HG03342 (cell line): Measurements from ENCODE around the gene PTPRN2.

Source experiments
- ATAC-seq: cut with Tn5 transposase; IDR thresholded peaks from one replicate; pipeline ENCODE4 v1.9.1; 2021; ENCODE audit warnings: mild to moderate bottlenecking, moderate library complexity; ENCODE audit not compliant: unreplicated experiment

The PTPRN2 gene

GRCh38 chr7:158602905-158603772 lies 15.5 kb upstream of the PTPRN2 start:
- peak; percentile 69 for ATAC-seq

GRCh38 chr7:158602041-158602440 lies 14.4 kb upstream of the PTPRN2 start:
- ATAC-seq, result no peak

DNA sequence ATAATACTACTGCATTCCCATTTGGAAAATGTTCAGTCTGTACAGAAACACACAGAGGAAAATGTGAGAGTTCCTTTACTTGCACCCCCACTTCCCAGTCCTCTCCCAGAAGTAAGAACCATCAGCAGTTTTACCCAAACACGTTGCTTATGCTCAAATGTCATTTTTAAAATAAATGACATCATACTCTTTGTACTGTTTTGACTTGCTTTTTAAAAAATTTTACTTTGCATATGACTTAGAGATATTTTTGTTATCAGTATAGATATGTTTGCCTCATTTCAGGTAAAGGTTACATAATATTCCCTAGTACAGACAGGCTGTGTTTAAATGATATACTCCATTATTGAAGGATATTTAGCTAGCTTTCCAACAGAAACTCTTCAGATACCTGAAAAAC lies 13.5 kb upstream of the PTPRN2 start:
- ATAC-seq, result no peak

DNA sequence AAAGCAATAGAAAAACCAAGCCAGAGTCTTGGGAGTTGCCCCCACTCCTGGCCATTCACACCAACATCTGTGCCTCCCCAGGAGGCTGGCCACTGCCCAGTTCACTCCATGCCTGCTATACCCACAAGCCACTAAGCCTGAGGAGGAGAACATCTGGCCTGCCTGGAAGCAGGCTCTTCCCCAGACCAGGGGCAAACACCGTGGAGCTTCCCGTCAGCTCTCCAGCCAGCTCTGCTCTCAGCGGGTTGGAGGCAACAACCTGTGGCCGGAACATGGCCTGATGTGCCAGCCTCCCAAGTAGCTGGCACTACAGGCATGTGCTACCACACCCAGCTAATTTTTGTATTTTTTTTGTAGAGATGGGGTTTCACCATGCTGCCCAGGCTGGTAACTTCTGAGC lies 9.1 kb upstream of the PTPRN2 start:
- ATAC-seq, result no peak

- no peak for ATAC-seq
Observed at GRCh38 chr7:158596309-158596708, 8.7 kb upstream of the PTPRN2 start.

GRCh38 chr7:158595068-158595467 lies 7.4 kb upstream of the PTPRN2 start:
- ATAC-seq, result no peak

DNA sequence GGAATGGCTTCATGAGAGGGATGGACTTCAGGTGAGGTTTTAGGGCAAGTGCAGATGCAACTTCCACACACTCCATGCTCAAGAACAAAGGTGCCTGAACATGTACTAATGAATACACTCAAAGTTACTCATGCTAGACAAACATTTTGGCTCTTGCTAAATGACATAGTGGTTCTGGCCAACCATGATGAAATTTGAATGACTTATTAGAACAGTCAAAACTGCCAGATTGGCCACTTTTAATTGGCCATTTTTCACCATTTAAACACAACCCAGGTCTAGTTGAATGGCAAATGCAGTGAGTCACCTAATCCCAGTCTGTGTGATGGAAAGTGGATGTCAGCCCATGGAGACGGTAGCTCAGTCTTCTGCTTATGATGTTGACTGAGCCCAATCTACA lies 4.9 kb upstream of the PTPRN2 start:
- ATAC-seq, result no peak

DNA sequence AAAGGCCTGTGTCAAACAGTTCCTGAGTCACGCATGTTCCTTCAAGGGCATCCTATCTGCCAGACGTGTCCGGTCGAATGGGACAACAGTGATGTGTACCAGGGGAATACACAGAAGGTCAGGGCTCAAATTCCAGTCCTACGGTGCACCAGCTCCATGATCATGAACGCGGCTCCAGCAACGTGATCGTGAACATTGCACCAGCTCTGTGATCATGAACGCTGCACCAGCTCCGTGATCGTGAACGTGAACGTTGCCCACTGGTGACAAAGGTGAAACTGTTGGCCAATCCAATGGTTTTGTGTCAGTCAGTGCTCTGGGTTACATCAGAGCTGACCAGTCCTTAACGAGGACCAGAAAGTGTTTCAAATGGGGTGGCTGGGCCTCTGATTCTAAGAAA lies 4.3 kb upstream of the PTPRN2 start:
- ATAC-seq, result no peak

DNA sequence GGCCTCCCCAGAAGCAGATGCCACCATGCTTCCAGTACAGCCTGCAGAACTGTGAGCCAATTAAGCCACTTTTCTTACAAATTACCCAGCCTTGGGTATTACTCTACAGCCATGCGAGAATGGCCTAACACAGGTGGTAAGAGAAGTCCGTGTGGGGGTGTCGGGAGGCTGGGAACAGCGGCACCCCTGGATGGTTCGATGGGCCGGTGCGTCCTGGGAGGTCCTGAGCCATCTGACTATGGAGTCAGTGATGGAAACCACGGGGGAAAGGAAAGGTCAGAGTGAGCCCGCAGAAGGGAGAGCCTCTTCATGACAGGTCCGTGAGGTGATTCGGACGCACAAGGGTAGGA lies 2.5 kb upstream of the PTPRN2 start:
- no peak for ATAC-seq

- ATAC-seq, result no peak
Observed at GRCh38 chr7:158589653-158590052, 2.0 kb upstream of the PTPRN2 start.

DNA sequence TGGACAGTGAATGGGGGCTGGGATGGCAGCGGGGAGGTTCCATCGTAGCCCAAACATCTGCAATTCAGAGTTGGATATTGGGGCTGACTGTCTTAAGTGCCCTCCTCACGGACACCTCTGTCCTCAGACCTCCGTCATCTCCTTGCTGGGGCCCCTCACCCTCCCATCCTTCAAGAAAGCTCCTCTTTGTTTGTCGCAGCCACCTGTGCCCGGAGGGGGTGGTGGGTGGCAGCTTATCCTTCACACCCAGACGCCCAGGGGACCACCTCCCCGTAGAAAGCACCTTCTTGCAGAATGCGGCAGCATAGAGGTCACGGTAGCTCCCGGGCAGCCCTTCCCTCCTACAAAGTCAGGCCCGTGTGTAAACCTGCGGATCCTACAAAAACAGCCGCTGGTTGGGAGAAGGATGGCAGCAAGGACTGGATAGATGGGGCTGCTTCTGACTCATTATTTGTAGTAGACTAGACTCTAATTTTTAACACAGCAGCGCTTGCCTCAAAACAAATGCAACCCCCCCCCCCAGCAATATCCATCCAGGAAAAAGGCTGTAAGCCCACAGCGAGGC lies 1.3 kb upstream of the PTPRN2 start:
- ATAC-seq, result no peak

GRCh38 chr7:158588085-158588877 lies 658 bp upstream of the PTPRN2 start:
- ATAC-seq, result peak; percentile 6

- ATAC-seq, result no peak
Observed at GRCh38 chr7:158586499-158587161, 993 bp downstream of the PTPRN2 start.

GRCh38 chr7:158585721-158586498 lies 1.7 kb downstream of the PTPRN2 start:
- ATAC-seq, result no peak

DNA sequence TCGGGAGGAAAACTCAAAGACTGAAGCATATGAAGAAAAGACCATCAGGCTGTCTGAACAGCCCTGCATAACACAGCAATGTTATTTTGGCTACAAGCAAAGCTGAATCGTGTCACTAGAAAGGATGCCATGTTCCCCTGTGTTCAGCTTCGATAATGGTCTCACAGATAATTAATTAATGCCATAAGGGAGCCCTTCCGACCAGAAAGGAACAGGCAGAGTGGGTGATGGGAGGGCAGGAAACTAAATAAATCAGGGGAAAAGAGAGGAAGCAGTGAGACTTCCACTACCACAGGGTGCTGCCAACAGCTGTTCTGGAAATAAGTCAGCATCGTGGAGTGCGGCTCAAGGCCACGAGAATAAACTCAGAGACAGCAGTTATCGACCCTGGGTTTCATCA lies 3.2 kb downstream of the PTPRN2 start:
- ATAC-seq, result no peak

DNA sequence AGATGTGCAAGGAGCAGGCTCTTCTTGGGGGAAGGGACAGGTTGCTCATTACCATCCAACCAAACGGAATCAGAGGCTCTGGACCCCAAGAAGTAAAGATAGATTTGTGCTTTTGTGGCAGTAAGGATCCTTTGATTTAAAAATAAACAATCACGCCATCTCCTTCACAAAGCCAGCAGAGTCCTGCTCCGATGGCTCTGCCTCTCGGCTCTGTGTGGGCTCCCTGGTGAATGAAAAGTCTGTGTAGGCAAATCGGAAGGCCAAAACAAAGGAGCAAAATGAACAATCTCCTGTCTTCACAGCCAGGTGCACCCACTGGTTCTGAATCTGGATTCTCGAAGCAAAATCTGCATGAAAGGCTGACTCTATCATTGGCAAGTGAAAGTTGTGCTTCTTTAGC lies 3.8 kb downstream of the PTPRN2 start:
- no peak for ATAC-seq

- ATAC-seq, result no peak
Observed at GRCh38 chr7:158583143-158583542, 4.5 kb downstream of the PTPRN2 start.

DNA sequence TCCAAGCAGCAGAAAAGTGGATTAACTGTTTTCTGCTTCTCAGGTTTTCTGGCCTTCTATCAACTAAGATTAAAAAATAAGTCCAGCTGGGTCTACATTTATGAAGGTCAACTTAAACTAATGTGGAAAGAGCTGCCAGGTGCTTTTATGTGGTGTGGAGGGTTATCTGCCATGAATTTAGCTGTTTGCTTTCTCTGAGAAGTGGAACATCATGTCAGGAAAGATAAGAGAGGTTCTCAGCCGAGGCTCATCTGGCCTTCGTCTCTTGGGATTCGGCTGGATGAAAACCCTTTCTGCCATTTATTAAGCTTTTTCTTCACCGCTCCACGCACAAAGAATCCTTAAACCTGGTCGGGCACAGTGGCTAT lies 5.5 kb downstream of the PTPRN2 start:
- no peak for ATAC-seq

- no peak for ATAC-seq
Observed at GRCh38 chr7:158581440-158582088, 6.1 kb downstream of the PTPRN2 start.
